Psoas muscle (tissue), 8 donors: ENCODE results near the gene GPER1. TPM values are rescaled to one million over a fixed set of nuclear protein-coding genes. Genes with fewer than 3 reads are reported as not detected.

Experiments
- ATAC-seq, 4 donors: fragments of 200-7000 bp; cut with Tn5 transposase; one replicate each; pipeline ENCODE4 v1.9.1; 2020; ENCODE audit warnings: moderate library complexity in 3 of 4, mild to moderate bottlenecking in 2 of 4
- DNase-seq, 2 donors: peaks; one replicate each; pipeline ENCODE4 v3.0.0-alpha.2; 2020
- H3K27ac ChIP-seq: fragments of 200-600 bp; one replicate; pipeline ENCODE4 v1.8.0; 2022
- H3K27me3 ChIP-seq, 3 donors: fragments of 200-600 bp in 1 of 3; one replicate each; pipeline versions ENCODE4 v1.6.1 to v1.8.0; 2013 to 2022; ENCODE audit warnings: low read length in 2 of 3, mild to moderate bottlenecking in 2 of 3, moderate library complexity in 1 of 3; ENCODE audit not compliant: insufficient read depth in 3 of 3
- H3K36me3 ChIP-seq, 2 donors: fragments of 200-600 bp in 1 of 2; one replicate each; pipeline versions ENCODE4 v1.6.1 to v1.8.0; 2013 to 2022; ENCODE audit warnings: low read depth in 1 of 2, mild to moderate bottlenecking in 1 of 2, moderate library complexity in 1 of 2; ENCODE audit not compliant: insufficient read depth in 1 of 2
- H3K4me1 ChIP-seq: fragments of 200-600 bp; one replicate; pipeline ENCODE4 v1.8.0; 2022
- H3K4me3 ChIP-seq: fragments of 200-600 bp; one replicate; pipeline ENCODE4 v1.8.0; 2022; ENCODE audit warnings: mild to moderate bottlenecking
- H3K9me3 ChIP-seq: fragments of 200-600 bp; one replicate; pipeline ENCODE4 v1.8.0; 2022
- CTCF ChIP-seq: fragments of 200-600 bp; IDR thresholded peaks from one replicate; pipeline ENCODE4 v1.8.0; 2022; ENCODE audit warnings: antibody characterized with exemption
- WGBS, 3 donors: extraction: QIAGEN DNeasy Blood & Tissue Kit; methylation state at CpG; one replicate each; pipeline versions ENCODE4 v1.1.6 to v1.1.7; 2013; 5-methylcytosine and 5-hydroxymethylcytosine counted together
- intact Hi-C, 2 donors: fragments of 100-400 bp; cut with DNase I; formaldehyde crosslinking; loops; one replicate each; pipeline versions ENCODE4 v1.11.0 to v1.14.2; 2022
- polyA plus RNA-seq, 3 donors: library from polyadenylated mRNA; stranded (reverse); fragments of 200-250 nt; gene quantifications; one replicate each; pipeline ENCODE4 v1.2.3, GENCODE V29; 2013
- total RNA-seq, 4 donors: library from RNA; stranded (reverse); fragmentation: NEBNext Ultra II Directional in 2 of 4; extraction: Animal tissue kit (Norgen Biotek cat#: 25700) in 2 of 4; gene quantifications; one replicate each; pipeline versions ENCODE4 v1.2.1 to v1.2.4, GENCODE V29; 2021 to 2023
- donor health status: healthy with polysubstance abuse.
- donor health status: DM: no; HTN: no; CAD: no; lungs with moderate emphysema.
- donor health status: Bipolar disorder and iron deficiency.
- donor health status: healthy.
- donor health status: DM: yes; HTN: yes; CAD: no.
- donor health status: DM: no; HTN: no; CAD: no.
- donor health status: DM: no; HTN: no; CAD: no.
- donor health status: DM: yes; HTN: yes; CAD: no.

GPER1 gene
- total and polyA plus RNA-seq, 7 donors = 0.90 to 3.1 (median 1.4) TPM

- Histone ChIP-seq H3K27ac (peak overlapping the region; percentile 82), H3K4me1 (peaks cover 12% of the 10 kb centered on the region), H3K27me3 (no peaks in the 10 kb centered on the region), H3K36me3 (peaks cover 0 to 4% of the 10 kb centered on the region in 2 donors), H3K9me3 (no peaks in the 10 kb centered on the region), H3K4me3 (no peak overlapping the region)
- intact Hi-C loops = loop anchor here in 1 of 2 donors (2.0 kb wide), 1 partner anchor 35 kb away; no protein-coding TSS in a partner anchor
- no peak for TF ChIP-seq CTCF
- peak in 1 of 2 donors; percentile 55 for DNase-seq
- 78 to 85% (median 82%) methylated on average over 27 to 28 of the region's 28 CpGs for WGBS, 3 donors
- ATAC-seq = no peak
Observed at GRCh38 chr7:1121886-1122831, 34.2 kb downstream of the GPER1 start.

DNA sequence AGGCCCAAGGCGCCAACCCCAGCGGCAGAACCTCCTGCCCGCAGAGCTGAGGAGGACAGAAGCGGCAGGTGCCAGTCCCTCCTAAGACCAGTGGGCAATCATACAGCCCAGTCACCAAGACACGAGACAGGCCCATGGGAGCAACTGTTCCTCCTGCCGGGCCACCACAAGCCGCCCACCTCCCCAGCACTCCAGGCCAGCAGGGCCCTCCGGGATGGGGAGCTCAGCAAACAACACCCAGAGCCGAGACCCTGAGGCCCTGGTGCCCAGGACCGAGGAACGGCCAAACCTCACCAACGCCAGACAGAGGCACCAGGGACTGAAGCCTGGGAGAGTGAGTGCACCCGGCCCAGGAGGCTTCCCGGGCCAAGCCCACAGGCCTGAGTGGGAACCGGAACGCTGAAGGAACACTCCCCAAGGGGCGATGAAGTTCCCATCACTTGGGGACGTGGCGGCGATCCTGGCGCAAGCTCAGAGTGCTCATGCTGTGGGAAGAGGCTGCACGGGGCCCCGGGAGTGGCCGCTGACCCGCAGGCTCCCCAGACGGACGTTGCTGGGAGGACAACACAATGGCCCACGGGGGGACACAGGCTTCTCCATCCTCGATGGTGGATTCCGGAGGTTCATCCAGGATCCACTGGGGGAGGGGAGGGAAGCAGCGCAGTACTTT lies 35.1 kb downstream of the GPER1 start:
- H3K4me1 ChIP-seq = peaks cover 12% of the 10 kb centered on the region
- H3K27ac ChIP-seq = peak overlapping the region; percentile 82
- intact Hi-C loops = loop anchor here in 1 of 2 donors (2.0 kb wide), 1 partner anchor 36 kb away; no protein-coding TSS in a partner anchor
- TF ChIP-seq CTCF = no peak
- peak in 1 of 2 donors; percentile 68 for DNase-seq
- H3K36me3 ChIP-seq = peaks cover 0 to 4% of the 10 kb centered on the region in 2 donors
- peak in 2 of 4 donors; percentile 4 to 10 for ATAC-seq
- H3K27me3 ChIP-seq = no peaks in the 10 kb centered on the region
- no peaks in the 10 kb centered on the region for H3K9me3 ChIP-seq
- H3K4me3 ChIP-seq = peak overlapping the region; percentile 56
- 67 to 69% (median 68%) methylated on average over 31 of the region's 31 CpGs for WGBS, 3 donors

DNA sequence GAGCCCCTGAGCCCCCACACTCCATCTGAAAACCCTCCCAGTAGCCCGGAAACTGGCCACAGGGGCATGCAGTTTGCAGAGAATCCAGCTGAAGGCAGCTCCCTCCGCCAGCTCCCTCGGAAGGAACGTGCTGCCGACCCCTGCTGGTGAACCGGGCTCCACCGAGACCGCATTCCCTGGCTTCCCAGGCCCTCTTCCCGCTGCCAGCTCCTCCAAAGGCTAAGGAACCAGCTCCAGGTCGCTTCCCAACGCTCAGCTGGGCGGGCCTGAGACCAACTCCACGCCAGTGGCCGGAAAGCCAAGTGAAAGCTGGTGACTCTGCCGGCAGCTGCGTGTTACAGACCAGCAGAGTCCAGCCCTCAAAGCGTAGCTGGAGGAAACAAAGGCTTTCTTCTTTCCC lies 35.8 kb downstream of the GPER1 start:
- Histone ChIP-seq H3K27me3 (no peaks in the 10 kb centered on the region), H3K4me3 (peak overlapping the region; percentile 56), H3K9me3 (no peaks in the 10 kb centered on the region), H3K36me3 (peaks cover 0 to 4% of the 10 kb centered on the region in 2 donors), H3K4me1 (peaks cover 12% of the 10 kb centered on the region), H3K27ac (peak overlapping the region; percentile 82)
- intact Hi-C loops = loop anchor here in 1 of 2 donors (2.0 kb wide), 1 partner anchor 37 kb away; no protein-coding TSS in a partner anchor
- WGBS, 3 donors = 1 to 11% (median 3%) methylated on average over 17 of the region's 17 CpGs
- DNase-seq = peak; percentile 88 to 92
- peak; percentile 56 for TF ChIP-seq CTCF
- ATAC-seq = peak; percentile 84 to 92 (median 88)

- peaks cover 0 to 4% of the 10 kb centered on the region in 2 donors for H3K36me3 ChIP-seq
- intact Hi-C loops = no loop called here
- ATAC-seq = peak; percentile 57 to 72 (median 62)
- H3K9me3 ChIP-seq = no peaks in the 10 kb centered on the region
- H3K4me1 ChIP-seq = peaks cover 12% of the 10 kb centered on the region
- TF ChIP-seq CTCF = no peak
- WGBS, 3 donors = 10 to 37% (median 11%) methylated on average over 11 of the region's 11 CpGs
- DNase-seq = peak in 1 of 2 donors; percentile 60
- peak overlapping the region; percentile 56 for H3K4me3 ChIP-seq
- no peaks in the 10 kb centered on the region for H3K27me3 ChIP-seq
- peak overlapping the region; percentile 82 for H3K27ac ChIP-seq
Observed at GRCh38 chr7:1124164-1124563, 36.3 kb downstream of the GPER1 start.
